GM12878 (cell line): ENCODE data around the gene C19orf38. TPM values are rescaled to one million over a fixed set of nuclear protein-coding genes. Genes with fewer than 3 reads are reported as not detected.
A peak's percentile ranks its signal among the peaks of the same experiment; 100 is the strongest.

Source experiments
- BACH1 ChIP-seq: fragments of 450-650 bp; IDR thresholded peaks from 2 replicates; pipeline ENCODE4 v1.6.1; 2017; ENCODE audit warnings: mild to moderate bottlenecking, borderline replicate concordance
- EGR1 ChIP-seq, 2 experiments: IDR thresholded peaks; 1 replicate in 1 of 2; 2 replicates in 1 of 2; pipeline ENCODE4 v1.6.1; 2011 to 2012; ENCODE audit warnings: low read depth in 2 of 2, low read length in 2 of 2, borderline replicate concordance in 1 of 2, mild to moderate bottlenecking in 1 of 2, moderate library complexity in 1 of 2
- FOXM1 ChIP-seq: IDR thresholded peaks from 2 replicates; pipeline ENCODE4 v1.6.1; 2012; ENCODE audit warnings: low read depth, mild to moderate bottlenecking, inconsistent platforms, low read length, moderate library complexity
- HCFC1 ChIP-seq: fragments of 150-350 bp; IDR thresholded peaks from 2 replicates; pipeline ENCODE4 v1.6.1; 2014; ENCODE audit warnings: low read length
- JUND ChIP-seq: IDR thresholded peaks from 2 replicates; pipeline ENCODE4 v1.6.1; 2012; ENCODE audit warnings: low read depth, mild to moderate bottlenecking, low read length, improper control_type of control experiment, moderate library complexity
- LARP7 ChIP-seq: fragments of 450-650 bp; IDR thresholded peaks from 2 replicates; pipeline ENCODE4 v1.6.1; 2017; ENCODE audit warnings: mild to moderate bottlenecking
- MYB ChIP-seq: fragments of 150-350 bp; IDR thresholded peaks from 2 replicates; pipeline ENCODE4 v1.6.1; 2014; ENCODE audit warnings: mild to moderate bottlenecking, low read depth, low read length, borderline replicate concordance
- NR2C1 ChIP-seq: fragments of 450-650 bp; IDR thresholded peaks from 2 replicates; pipeline ENCODE4 v1.6.1; 2017; ENCODE audit warnings: antibody characterized with exemption, mild to moderate bottlenecking, moderate library complexity
- RAD21 ChIP-seq: IDR thresholded peaks from 2 replicates; pipeline ENCODE4 v1.6.1; 2011; ENCODE audit warnings: mild to moderate bottlenecking, low read depth, low read length, moderate library complexity; ENCODE audit not compliant: insufficient read depth
- RCOR1 ChIP-seq: conservative IDR thresholded peaks from 2 replicates; pipeline ENCODE4 v1.6.1; 2012; ENCODE audit warnings: low read depth, low read length, improper control_type of control experiment
- SRF ChIP-seq, 2 experiments: IDR thresholded peaks; 2 replicates each; pipeline ENCODE4 v1.6.1; 2011; ENCODE audit warnings: low read depth in 2 of 2, low read length in 2 of 2, mild to moderate bottlenecking in 1 of 2, moderate library complexity in 1 of 2
- SUZ12 ChIP-seq: fragments of 200-600 bp; sonication (generic); IDR thresholded peaks from one replicate; pipeline ENCODE4 v1.6.1; 2018; ENCODE audit warnings: antibody characterized with exemption, mild to moderate bottlenecking; ENCODE audit not compliant: unreplicated experiment
- TCF12 ChIP-seq: IDR thresholded peaks from 2 replicates; pipeline ENCODE4 v1.6.1; 2011; ENCODE audit warnings: low read depth, mild to moderate bottlenecking, low read length
- ZNF207 ChIP-seq: fragments of 450-650 bp; IDR thresholded peaks from 2 replicates; pipeline ENCODE4 v1.6.1; 2014; ENCODE audit warnings: antibody characterized with exemption, mild to moderate bottlenecking, borderline replicate concordance
- ZNF24 ChIP-seq: fragments of 450-650 bp; IDR thresholded peaks from 2 replicates; pipeline ENCODE4 v1.6.1; 2017; ENCODE audit warnings: antibody characterized with exemption, mild to moderate bottlenecking
- polyA plus RNA-seq, 11 experiments: library from polyadenylated mRNA; depleted of rRNA in 4 of 11; unstranded in 6 of 11; stranded (reverse) in 5 of 11; fragments of >200 nt; fragmentation: Nextera tagmentation in 4 of 11; fragmentation: Illumina TruSeq in 1 of 11; extraction: Ambion mirVana in 4 of 11; extraction: Trizol in 1 of 11; gene quantifications; 1 replicate in 1 of 11; 2 replicates in 10 of 11; pipeline versions ENCODE4 v1.2.1 to v1.2.3, GENCODE V29; 2011 to 2016; ENCODE audit warnings: inconsistent platforms in 2 of 11, missing spikeins in 2 of 11, low read depth in 1 of 11
- total RNA-seq, 4 experiments: library from RNA; depleted of rRNA in 3 of 4; stranded (reverse); fragments of >200 nt in 3 of 4; fragmentation: Illumina TruSeq in 1 of 4; extraction: Trizol in 1 of 4; gene quantifications; 2 replicates each; pipeline versions ENCODE4 v1.2.1 to v1.2.3, GENCODE V29; 2013 to 2021
- TF ChIP-seq, protein P1 (sequence below): fragments of 450-650 bp; IDR thresholded peaks from 2 replicates; pipeline ENCODE4 v1.6.1; 2017; ENCODE audit warnings: mild to moderate bottlenecking, moderate library complexity
- TF ChIP-seq, protein P2 (sequence below): fragments of 450-650 bp; IDR thresholded peaks from 2 replicates; pipeline ENCODE4 v1.6.1; 2017; ENCODE audit warnings: antibody characterized with exemption, mild to moderate bottlenecking, moderate library complexity
- TF ChIP-seq, protein P3 (sequence below): fragments of 450-650 bp; conservative IDR thresholded peaks from 2 replicates; pipeline ENCODE4 v1.6.1; 2017; ENCODE audit warnings: mild to moderate bottlenecking, moderate library complexity

C19orf38 gene
- total and polyA plus RNA-seq, 10 of the 15 experiments (the other 5 are each of a cell fraction or from before 2014, with no cell fraction given): 2.6 to 7.5 (median 5.0) TPM

DNA sequence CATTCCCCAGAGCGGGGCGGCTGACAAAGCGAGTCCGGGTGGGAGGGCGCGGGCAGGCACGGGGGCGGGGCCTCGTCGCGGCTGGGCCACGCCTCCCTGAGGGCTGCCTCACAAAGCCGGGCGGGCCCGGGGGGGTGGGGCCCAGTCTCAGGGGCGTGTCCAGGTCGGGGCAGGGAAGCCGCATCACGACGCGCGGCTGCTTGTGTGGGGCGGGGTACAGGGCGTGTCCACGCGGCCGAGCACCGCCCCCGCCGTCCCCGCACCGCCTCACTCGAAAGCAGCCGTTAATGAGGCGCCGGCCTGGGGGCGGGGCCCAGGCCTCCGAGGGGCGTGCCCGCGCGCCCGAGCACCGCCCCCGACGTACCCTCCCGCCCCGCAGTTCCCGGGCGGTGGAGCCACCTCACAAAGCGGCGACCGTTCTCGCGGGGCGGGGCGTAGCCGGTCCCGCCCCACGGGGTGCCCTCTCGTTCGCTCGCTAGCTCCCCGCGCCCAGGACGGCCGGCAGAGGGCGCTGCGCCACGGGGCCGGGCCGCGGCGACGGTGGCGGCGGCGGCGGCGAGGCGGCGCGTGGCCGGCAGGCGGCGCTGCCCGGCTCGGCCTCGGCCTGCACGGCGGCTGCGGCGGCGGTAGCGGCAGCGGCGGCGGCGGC is 22.9 kb downstream of the C19orf38 start, which contains the start of gene CARM1 (continued):
- TF ChIP-seq TCF12 (0 out of 2 replicates have a peak, but pooled peaks have one; percentile 30), SRF (IDR thresholded peaks at IDR 0.05; ENCODE audit: low read depth in 2 of 2, low read length in 2 of 2) (0 out of 4 replicates have a peak, but pooled peaks of 1 of the 2 experiments have one; percentile 40), LARP7 (peak; percentile 34), ZNF207 (no peak), BACH1 (peak; percentile 77; the same call in 1 of the 2 replicates), SUZ12 (no peak), ZNF24 (no peak), HCFC1 (peak; percentile 59), MYB (0 out of 2 replicates have a peak, but pooled peaks have one; percentile 28), RCOR1 (no peak), NR2C1 (peak; percentile 42; the same call in 1 of the 2 replicates), RAD21 (peak; percentile 72), FOXM1 (no peak), EGR1 (IDR thresholded peaks at IDR 0.05; ENCODE audit: borderline replicate concordance in 1 of 2, low read depth in 2 of 2, low read length in 2 of 2) (peak in 1 of 2 experiments; percentile 52; a peak in 2 of 3 replicates), JUND (no peak)
- TF ChIP-seq, protein P1, sequence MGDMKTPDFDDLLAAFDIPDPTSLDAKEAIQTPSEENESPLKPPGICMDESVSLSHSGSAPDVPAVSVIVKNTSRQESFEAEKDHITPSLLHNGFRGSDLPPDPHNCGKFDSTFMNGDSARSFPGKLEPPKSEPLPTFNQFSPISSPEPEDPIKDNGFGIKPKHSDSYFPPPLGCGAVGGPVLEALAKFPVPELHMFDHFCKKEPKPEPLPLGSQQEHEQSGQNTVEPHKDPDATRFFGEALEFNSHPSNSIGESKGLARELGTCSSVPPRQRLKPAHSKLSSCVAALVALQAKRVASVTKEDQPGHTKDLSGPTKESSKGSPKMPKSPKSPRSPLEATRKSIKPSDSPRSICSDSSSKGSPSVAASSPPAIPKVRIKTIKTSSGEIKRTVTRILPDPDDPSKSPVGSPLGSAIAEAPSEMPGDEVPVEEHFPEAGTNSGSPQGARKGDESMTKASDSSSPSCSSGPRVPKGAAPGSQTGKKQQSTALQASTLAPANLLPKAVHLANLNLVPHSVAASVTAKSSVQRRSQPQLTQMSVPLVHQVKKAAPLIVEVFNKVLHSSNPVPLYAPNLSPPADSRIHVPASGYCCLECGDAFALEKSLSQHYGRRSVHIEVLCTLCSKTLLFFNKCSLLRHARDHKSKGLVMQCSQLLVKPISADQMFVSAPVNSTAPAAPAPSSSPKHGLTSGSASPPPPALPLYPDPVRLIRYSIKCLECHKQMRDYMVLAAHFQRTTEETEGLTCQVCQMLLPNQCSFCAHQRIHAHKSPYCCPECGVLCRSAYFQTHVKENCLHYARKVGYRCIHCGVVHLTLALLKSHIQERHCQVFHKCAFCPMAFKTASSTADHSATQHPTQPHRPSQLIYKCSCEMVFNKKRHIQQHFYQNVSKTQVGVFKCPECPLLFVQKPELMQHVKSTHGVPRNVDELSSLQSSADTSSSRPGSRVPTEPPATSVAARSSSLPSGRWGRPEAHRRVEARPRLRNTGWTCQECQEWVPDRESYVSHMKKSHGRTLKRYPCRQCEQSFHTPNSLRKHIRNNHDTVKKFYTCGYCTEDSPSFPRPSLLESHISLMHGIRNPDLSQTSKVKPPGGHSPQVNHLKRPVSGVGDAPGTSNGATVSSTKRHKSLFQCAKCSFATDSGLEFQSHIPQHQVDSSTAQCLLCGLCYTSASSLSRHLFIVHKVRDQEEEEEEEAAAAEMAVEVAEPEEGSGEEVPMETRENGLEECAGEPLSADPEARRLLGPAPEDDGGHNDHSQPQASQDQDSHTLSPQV: 0 out of 2 replicates have a peak, but pooled peaks have one; percentile 75
- TF ChIP-seq, protein P2, sequence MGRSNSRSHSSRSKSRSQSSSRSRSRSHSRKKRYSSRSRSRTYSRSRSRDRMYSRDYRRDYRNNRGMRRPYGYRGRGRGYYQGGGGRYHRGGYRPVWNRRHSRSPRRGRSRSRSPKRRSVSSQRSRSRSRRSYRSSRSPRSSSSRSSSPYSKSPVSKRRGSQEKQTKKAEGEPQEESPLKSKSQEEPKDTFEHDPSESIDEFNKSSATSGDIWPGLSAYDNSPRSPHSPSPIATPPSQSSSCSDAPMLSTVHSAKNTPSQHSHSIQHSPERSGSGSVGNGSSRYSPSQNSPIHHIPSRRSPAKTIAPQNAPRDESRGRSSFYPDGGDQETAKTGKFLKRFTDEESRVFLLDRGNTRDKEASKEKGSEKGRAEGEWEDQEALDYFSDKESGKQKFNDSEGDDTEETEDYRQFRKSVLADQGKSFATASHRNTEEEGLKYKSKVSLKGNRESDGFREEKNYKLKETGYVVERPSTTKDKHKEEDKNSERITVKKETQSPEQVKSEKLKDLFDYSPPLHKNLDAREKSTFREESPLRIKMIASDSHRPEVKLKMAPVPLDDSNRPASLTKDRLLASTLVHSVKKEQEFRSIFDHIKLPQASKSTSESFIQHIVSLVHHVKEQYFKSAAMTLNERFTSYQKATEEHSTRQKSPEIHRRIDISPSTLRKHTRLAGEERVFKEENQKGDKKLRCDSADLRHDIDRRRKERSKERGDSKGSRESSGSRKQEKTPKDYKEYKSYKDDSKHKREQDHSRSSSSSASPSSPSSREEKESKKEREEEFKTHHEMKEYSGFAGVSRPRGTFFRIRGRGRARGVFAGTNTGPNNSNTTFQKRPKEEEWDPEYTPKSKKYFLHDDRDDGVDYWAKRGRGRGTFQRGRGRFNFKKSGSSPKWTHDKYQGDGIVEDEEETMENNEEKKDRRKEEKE: no peak
- TF ChIP-seq, protein P3, sequence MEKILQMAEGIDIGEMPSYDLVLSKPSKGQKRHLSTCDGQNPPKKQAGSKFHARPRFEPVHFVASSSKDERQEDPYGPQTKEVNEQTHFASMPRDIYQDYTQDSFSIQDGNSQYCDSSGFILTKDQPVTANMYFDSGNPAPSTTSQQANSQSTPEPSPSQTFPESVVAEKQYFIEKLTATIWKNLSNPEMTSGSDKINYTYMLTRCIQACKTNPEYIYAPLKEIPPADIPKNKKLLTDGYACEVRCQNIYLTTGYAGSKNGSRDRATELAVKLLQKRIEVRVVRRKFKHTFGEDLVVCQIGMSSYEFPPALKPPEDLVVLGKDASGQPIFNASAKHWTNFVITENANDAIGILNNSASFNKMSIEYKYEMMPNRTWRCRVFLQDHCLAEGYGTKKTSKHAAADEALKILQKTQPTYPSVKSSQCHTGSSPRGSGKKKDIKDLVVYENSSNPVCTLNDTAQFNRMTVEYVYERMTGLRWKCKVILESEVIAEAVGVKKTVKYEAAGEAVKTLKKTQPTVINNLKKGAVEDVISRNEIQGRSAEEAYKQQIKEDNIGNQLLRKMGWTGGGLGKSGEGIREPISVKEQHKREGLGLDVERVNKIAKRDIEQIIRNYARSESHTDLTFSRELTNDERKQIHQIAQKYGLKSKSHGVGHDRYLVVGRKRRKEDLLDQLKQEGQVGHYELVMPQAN: peak; percentile 15; the same call in 1 of the 2 replicates
